NCI-H2081 treated with DMSO at 0.1 percent for 48 hours (cell line): ENCODE data around the gene GABRB3.

Experiments
- DNase-seq: peaks from one replicate; lab custom pipeline; 2025; lab: John Stamatoyannopoulos, UW

The GABRB3 gene

GRCh38 chr15:26676115-26676514, 96.8 kb downstream of the GABRB3 start:
- DNase-seq: no peak

GRCh38 chr15:26674467-26674866, 98.4 kb downstream of the GABRB3 start:
- DNase-seq: no peak

- DNase-seq: no peak
These were observed 99.4 kb downstream of the GABRB3 start for GRCh38 chr15:26673445-26673844.

GRCh38 chr15:26670116-26670515, 102.8 kb downstream of the GABRB3 start:
- DNase-seq: no peak

- DNase-seq: no peak
These were observed 105.5 kb downstream of the GABRB3 start for GRCh38 chr15:26667222-26667988.

GRCh38 chr15:26665957-26666791, 106.7 kb downstream of the GABRB3 start:
- no peak for DNase-seq

- DNase-seq: peak; percentile 79
These were observed 110.6 kb downstream of the GABRB3 start for GRCh38 chr15:26662283-26662682.

GRCh38 chr15:26661748-26662147, 111.1 kb downstream of the GABRB3 start:
- DNase-seq: no peak

- no peak for DNase-seq
These were observed 111.8 kb downstream of the GABRB3 start for GRCh38 chr15:26661107-26661506.

- peak; percentile 58 for DNase-seq
These were observed 112.6 kb downstream of the GABRB3 start for GRCh38 chr15:26660241-26660640.

GRCh38 chr15:26658290-26658689, 114.6 kb downstream of the GABRB3 start:
- DNase-seq: no peak

- no peak for DNase-seq
These were observed 116.8 kb downstream of the GABRB3 start for GRCh38 chr15:26656080-26656479.

GRCh38 chr15:26651909-26652308, 121.0 kb downstream of the GABRB3 start:
- no peak for DNase-seq

GRCh38 chr15:26648676-26649075, 124.2 kb downstream of the GABRB3 start:
- DNase-seq: no peak

- no peak for DNase-seq
These were observed 127.9 kb downstream of the GABRB3 start for GRCh38 chr15:26644948-26645347.

- no peak for DNase-seq
These were observed 131.7 kb downstream of the GABRB3 start for GRCh38 chr15:26641144-26641543.

- no peak for DNase-seq
These were observed 132.3 kb downstream of the GABRB3 start for GRCh38 chr15:26640601-26641000.

GRCh38 chr15:26639966-26640365, 132.9 kb downstream of the GABRB3 start:
- DNase-seq: no peak

- no peak for DNase-seq
These were observed 137.3 kb downstream of the GABRB3 start for GRCh38 chr15:26635614-26636013.

GRCh38 chr15:26635105-26635504, 137.8 kb downstream of the GABRB3 start:
- no peak for DNase-seq

- no peak for DNase-seq
These were observed 138.5 kb downstream of the GABRB3 start for GRCh38 chr15:26634319-26634718.

- no peak for DNase-seq
These were observed 140.4 kb downstream of the GABRB3 start for GRCh38 chr15:26632500-26632899.

GRCh38 chr15:26631894-26632293, 141.0 kb downstream of the GABRB3 start:
- DNase-seq: no peak
